DOHH2 (cell line): ENCODE data around the gene RBP5.

Experiments
- H3F3A ChIP-seq: fragments of 200-600 bp; sonication (generic), shearing (Covaris generic); 2 replicates; pipeline ENCODE4 v1.6.0; 2016; ENCODE audit warnings: antibody characterized with exemption, mild to moderate bottlenecking; ENCODE audit not compliant: control insufficient read depth, insufficient read depth
- H3K27ac ChIP-seq: fragments of 200-600 bp; sonication (generic); 2 replicates; pipeline ENCODE4 v1.5.1; 2014; ENCODE audit warnings: low read depth, mild to moderate bottlenecking, low read length, moderate library complexity
- H3K27me3 ChIP-seq: fragments of 200-600 bp; sonication (generic); 2 replicates; pipeline ENCODE4 v1.6.1; 2014; ENCODE audit warnings: mild to moderate bottlenecking, low read length, mixed read lengths; ENCODE audit not compliant: control insufficient read depth
- H3K36me3 ChIP-seq: fragments of 200-600 bp; sonication (generic); 2 replicates; pipeline ENCODE4 v1.6.1; 2014; ENCODE audit warnings: mild to moderate bottlenecking, low read length, moderate library complexity, mixed read lengths; ENCODE audit not compliant: control insufficient read depth
- H3K4me1 ChIP-seq: fragments of 200-600 bp; sonication (generic); 2 replicates; pipeline ENCODE4 v1.6.1; 2014; ENCODE audit warnings: mild to moderate bottlenecking, low read length, mixed read lengths; ENCODE audit not compliant: control insufficient read depth
- H3K4me2 ChIP-seq: fragments of 200-600 bp; sonication (generic); 2 replicates; pipeline ENCODE4 v1.6.0; 2014; ENCODE audit warnings: mild to moderate bottlenecking, low read length, moderate library complexity
- H3K4me3 ChIP-seq: fragments of 200-600 bp; sonication (generic); 2 replicates; pipeline ENCODE4 v1.5.1; 2014; ENCODE audit warnings: mild to moderate bottlenecking, low read length, mixed read lengths
- H3K79me2 ChIP-seq: fragments of 200-600 bp; sonication (generic); 2 replicates; pipeline ENCODE4 v1.6.1; 2014; ENCODE audit warnings: mild to moderate bottlenecking, low read length, mixed read lengths; ENCODE audit not compliant: control insufficient read depth
- H3K9me2 ChIP-seq: fragments of 200-600 bp; sonication (generic); replicated peaks from 2 replicates; pipeline ENCODE4 v1.6.1; 2014; ENCODE audit warnings: mild to moderate bottlenecking, low read length, mixed read lengths; ENCODE audit not compliant: control insufficient read depth
- H3K9me3 ChIP-seq: fragments of 200-600 bp; sonication (generic); 2 replicates; pipeline ENCODE4 v1.6.1; 2014; ENCODE audit warnings: antibody characterized with exemption, low read length, mixed read lengths; ENCODE audit not compliant: control insufficient read depth, insufficient read depth
- H4K20me1 ChIP-seq: fragments of 200-600 bp; sonication (generic); 2 replicates; pipeline ENCODE4 v1.6.0; 2014; ENCODE audit warnings: low read depth, mild to moderate bottlenecking, antibody characterized with exemption, low read length, moderate library complexity; ENCODE audit not compliant: control insufficient read depth, insufficient read depth
- EZH2phosphoT487 ChIP-seq: fragments of 200-600 bp; sonication (generic); IDR thresholded peaks from 2 replicates; pipeline ENCODE4 v1.6.1; 2017; ENCODE audit warnings: borderline replicate concordance, mild to moderate bottlenecking, antibody characterized with exemption, low read length, moderate library complexity, mixed read lengths
- TF ChIP-seq, protein P1 (sequence below): fragments of 200-600 bp; sonication (generic); IDR thresholded peaks from one replicate; pipeline ENCODE4 v1.5.1; 2014; ENCODE audit warnings: antibody characterized with exemption, mild to moderate bottlenecking, low read depth, low read length; ENCODE audit not compliant: poor library complexity, severe bottlenecking

RBP5 gene

DNA sequence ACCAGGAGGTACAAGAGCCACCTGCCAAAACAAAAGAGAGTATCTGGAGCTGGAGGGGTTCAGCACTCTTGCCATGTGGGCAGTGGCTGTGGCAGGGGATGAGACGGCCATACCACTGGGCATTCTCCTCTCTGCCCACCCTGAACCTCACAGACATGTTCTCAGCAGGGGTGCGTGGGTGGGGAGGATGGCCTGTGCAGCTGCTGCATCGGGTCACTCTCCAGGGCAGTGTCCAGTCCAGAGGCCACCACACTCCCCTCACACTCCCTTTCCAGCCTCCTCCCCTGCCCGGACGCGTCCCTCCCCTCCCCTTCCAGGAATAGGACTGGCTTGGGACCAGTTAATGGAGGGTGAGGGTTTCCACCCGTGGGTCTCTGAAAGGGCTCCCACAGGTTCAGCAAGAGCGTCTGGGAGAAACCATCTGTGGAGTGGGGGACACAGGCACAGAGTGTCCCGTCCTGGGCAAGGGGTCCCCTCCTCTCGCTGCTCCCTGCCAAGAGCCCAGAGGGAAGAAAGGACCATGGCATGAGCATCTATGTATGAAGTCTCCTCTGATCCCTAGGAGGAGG lies 36.9 kb downstream of the RBP5 start:
- H3K4me3 ChIP-seq = no peak overlapping the region
- H3K9me2 ChIP-seq = no peaks in the 10 kb centered on the region
- H3K4me1 ChIP-seq = no peaks in the 10 kb centered on the region
- no peaks in the 10 kb centered on the region for H4K20me1 ChIP-seq
- H3K4me2 ChIP-seq = no peak overlapping the region
- no peaks in the 10 kb centered on the region for H3K9me3 ChIP-seq
- TF ChIP-seq, protein P1, sequence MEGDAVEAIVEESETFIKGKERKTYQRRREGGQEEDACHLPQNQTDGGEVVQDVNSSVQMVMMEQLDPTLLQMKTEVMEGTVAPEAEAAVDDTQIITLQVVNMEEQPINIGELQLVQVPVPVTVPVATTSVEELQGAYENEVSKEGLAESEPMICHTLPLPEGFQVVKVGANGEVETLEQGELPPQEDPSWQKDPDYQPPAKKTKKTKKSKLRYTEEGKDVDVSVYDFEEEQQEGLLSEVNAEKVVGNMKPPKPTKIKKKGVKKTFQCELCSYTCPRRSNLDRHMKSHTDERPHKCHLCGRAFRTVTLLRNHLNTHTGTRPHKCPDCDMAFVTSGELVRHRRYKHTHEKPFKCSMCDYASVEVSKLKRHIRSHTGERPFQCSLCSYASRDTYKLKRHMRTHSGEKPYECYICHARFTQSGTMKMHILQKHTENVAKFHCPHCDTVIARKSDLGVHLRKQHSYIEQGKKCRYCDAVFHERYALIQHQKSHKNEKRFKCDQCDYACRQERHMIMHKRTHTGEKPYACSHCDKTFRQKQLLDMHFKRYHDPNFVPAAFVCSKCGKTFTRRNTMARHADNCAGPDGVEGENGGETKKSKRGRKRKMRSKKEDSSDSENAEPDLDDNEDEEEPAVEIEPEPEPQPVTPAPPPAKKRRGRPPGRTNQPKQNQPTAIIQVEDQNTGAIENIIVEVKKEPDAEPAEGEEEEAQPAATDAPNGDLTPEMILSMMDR = no peak
- no peak for TF ChIP-seq EZH2phosphoT487
- H3K36me3 ChIP-seq = no peaks in the 10 kb centered on the region
- H3K27ac ChIP-seq = no peak overlapping the region
- no peaks in the 10 kb centered on the region for H3F3A ChIP-seq
- peaks cover 47% of the 10 kb centered on the region for H3K27me3 ChIP-seq
- H3K79me2 ChIP-seq = no peaks in the 10 kb centered on the region

DNA sequence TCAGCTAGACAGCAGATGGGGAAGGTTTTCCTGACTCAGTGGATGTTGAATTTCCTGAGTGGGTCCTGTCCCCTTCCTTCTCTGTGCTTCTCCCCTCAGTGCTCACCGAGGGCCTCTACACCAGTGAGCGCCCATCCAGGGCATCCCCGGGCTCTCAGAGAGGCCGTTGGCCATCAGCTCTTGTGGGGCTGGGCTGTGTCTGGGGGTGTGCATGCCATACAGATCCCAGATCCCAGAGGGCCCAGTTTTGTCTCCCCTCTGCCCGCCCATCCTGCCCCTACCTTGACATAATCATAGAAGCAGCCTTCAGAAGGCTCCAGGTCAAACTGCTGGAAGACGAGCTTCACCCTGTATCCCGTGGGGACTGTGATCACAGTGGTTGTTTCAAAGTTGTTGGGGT lies 37.5 kb downstream of the RBP5 start:
- Histone ChIP-seq H3K36me3 (no peaks in the 10 kb centered on the region), H3K9me2 (no peaks in the 10 kb centered on the region), H3K79me2 (no peaks in the 10 kb centered on the region), H4K20me1 (no peaks in the 10 kb centered on the region), H3K4me3 (no peak overlapping the region), H3K9me3 (no peaks in the 10 kb centered on the region), H3K27ac (no peak overlapping the region), H3K4me2 (no peak overlapping the region), H3K27me3 (peaks cover 47% of the 10 kb centered on the region), H3F3A (no peaks in the 10 kb centered on the region), H3K4me1 (no peaks in the 10 kb centered on the region)
- TF ChIP-seq, protein P1 = no peak

DNA sequence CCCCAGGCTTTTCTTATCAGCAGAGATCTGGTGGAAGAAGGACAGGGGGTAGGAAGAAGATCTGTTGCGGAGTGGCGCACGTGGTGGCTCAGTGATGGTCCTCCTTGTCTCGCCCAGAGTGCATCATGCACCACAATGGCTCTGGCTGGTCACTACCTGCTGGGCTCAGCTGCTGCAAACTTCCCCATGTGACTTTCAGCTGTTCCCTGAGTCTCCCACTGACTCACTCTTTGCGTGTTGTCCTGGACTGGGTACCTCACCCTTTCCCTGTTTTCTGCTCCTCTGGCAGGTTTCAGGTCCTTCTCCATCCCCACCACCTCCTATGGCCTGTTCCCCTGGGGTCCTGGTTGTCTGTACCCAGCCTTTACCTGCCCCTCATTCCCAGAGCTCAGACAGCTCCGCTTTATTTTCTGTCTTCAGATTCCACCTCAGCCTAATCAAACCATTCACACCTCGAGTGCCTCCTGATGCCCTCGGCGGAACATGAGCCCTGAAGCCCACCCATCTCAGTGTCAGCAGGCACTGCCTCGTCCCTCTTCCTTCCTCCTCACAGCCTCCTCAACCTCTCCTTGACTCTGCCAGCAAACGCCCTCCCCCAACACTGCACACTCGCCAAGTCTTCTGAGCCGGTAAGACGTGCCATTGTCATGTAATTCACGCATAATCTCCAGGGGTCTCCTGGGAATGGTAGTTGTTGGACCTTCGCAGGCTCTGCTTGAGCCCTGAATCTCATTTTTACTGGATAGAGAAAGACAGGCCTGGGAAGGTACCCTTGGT lies 38.3 kb downstream of the RBP5 start:
- Histone ChIP-seq H3K9me2 (no peaks in the 10 kb centered on the region), H3K4me2 (no peak overlapping the region), H3K36me3 (no peaks in the 10 kb centered on the region), H3K27me3 (peaks cover 43% of the 10 kb centered on the region), H3K27ac (no peak overlapping the region), H3K4me1 (no peaks in the 10 kb centered on the region), H4K20me1 (no peaks in the 10 kb centered on the region), H3K79me2 (no peaks in the 10 kb centered on the region), H3K4me3 (no peak overlapping the region), H3K9me3 (no peaks in the 10 kb centered on the region; the same call in 1 of the 2 replicates), H3F3A (no peaks in the 10 kb centered on the region)
- TF ChIP-seq, protein P1 = no peak
- no peak for TF ChIP-seq EZH2phosphoT487
